ENCODE results near the gene GJB5. TPM values are rescaled to one million over a fixed set of nuclear protein-coding genes. Genes with fewer than 3 reads are reported as not detected.

GJB5 gene
- total and polyA plus RNA-seq, 2 donors (not counting 1 experiment from before 2014, with no cell fraction given): not detected

DNA sequence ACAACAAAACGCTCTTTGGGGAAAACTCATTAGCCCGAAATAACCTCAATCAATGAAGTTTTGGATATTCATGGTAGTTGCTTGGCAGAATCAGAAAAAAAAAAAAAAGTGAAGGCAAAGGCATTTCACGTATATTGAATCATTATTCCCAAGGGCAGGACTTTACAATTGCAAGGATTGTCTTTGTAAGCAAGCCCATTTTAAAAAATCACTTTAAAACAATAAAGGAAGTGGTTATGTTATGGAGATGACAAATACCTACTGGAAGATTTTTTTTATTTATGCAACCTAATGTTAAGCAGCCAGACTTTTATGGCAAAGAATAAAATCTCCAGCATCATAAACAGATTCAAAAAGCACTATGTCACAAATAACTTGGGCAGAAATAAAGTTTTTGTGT, 14.0 kb downstream of the GJB5 start:
- intact Hi-C loops (cut with micrococcal nuclease): no loop called here
- ATAC-seq (ENCODE audit: low read depth) (no peak), DNase-seq (no peak)
- no peak overlapping the region for H3K4me2 ChIP-seq (replicated peaks; ENCODE audit: low read depth, low read length, poor library complexity, severe bottlenecking)
- H3K9ac ChIP-seq (ENCODE audit: low read length): no peak overlapping the region
- POLR2A ChIA-PET: no interaction called here
- Mint-ChIP-seq H3K27me3 (peaks cover 5% of the 10 kb centered on the region), H3K27ac (no peak overlapping the region), H3K4me1 (no peaks in the 10 kb centered on the region), H3K9me3 (ENCODE audit: insufficient read depth) (no peaks in the 10 kb centered on the region), H3K4me3 (no peak overlapping the region)
- TF ChIP-seq, protein P1, sequence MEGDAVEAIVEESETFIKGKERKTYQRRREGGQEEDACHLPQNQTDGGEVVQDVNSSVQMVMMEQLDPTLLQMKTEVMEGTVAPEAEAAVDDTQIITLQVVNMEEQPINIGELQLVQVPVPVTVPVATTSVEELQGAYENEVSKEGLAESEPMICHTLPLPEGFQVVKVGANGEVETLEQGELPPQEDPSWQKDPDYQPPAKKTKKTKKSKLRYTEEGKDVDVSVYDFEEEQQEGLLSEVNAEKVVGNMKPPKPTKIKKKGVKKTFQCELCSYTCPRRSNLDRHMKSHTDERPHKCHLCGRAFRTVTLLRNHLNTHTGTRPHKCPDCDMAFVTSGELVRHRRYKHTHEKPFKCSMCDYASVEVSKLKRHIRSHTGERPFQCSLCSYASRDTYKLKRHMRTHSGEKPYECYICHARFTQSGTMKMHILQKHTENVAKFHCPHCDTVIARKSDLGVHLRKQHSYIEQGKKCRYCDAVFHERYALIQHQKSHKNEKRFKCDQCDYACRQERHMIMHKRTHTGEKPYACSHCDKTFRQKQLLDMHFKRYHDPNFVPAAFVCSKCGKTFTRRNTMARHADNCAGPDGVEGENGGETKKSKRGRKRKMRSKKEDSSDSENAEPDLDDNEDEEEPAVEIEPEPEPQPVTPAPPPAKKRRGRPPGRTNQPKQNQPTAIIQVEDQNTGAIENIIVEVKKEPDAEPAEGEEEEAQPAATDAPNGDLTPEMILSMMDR (IDR thresholded peaks at IDR 0.05): no peak
- no peak for TF ChIP-seq EZH2 (IDR thresholded peaks at IDR 0.05; ENCODE audit: borderline replicate concordance, insufficient read depth, low read depth, low read length, poor library complexity, severe bottlenecking)
- no peaks in the 10 kb centered on the region for H3K79me2 ChIP-seq (ENCODE audit: control insufficient read depth, insufficient read depth, low read length)
- H2AFZ ChIP-seq (ENCODE audit: insufficient read depth, low read depth, low read length, poor library complexity, severe bottlenecking): no peak overlapping the region
- WGBS (ENCODE audit: insufficient coverage): no CpG with 5 or more reads among the region's 3 CpGs
- no peaks in the 10 kb centered on the region for H3K9me3 ChIP-seq (ENCODE audit: control extremely low read depth in 1 of 3, control insufficient read depth in 2 of 3, insufficient read depth in 1 of 3, low read length in 2 of 3)
- CTCF ChIA-PET: no interaction called here
- no peaks in the 10 kb centered on the region for H4K20me1 ChIP-seq (ENCODE audit: control insufficient read depth, insufficient read depth, low read length, poor library complexity, severe bottlenecking)
- H3K36me3 ChIP-seq (replicated peaks in 1 of 2; ENCODE audit: control extremely low read depth in 1 of 2, control insufficient read depth in 1 of 2, extremely low read depth in 1 of 2, insufficient read depth in 2 of 2, low read length in 1 of 2): no peaks in the 10 kb centered on the region
- no peak overlapping the region for H3K27ac ChIP-seq (ENCODE audit: low read length in 2 of 2)
- no peaks in the 10 kb centered on the region for H3K4me1 ChIP-seq (ENCODE audit: control insufficient read depth in 2 of 2, insufficient read depth in 2 of 2, low read length in 2 of 2)
- no peak overlapping the region for H3K4me3 ChIP-seq (ENCODE audit: control extremely low read depth in 1 of 5, extremely low read depth in 1 of 5, insufficient read depth in 1 of 5, low read depth in 2 of 5, low read length in 4 of 5)
- peaks cover 0 to 3% (median 1%) of the 10 kb centered on the region in 4 experiments for H3K27me3 ChIP-seq (replicated peaks in 1 of 4; ENCODE audit: control extremely low read depth in 1 of 4, control insufficient read depth in 3 of 4, insufficient read depth in 4 of 4, low read length in 3 of 4)

DNA sequence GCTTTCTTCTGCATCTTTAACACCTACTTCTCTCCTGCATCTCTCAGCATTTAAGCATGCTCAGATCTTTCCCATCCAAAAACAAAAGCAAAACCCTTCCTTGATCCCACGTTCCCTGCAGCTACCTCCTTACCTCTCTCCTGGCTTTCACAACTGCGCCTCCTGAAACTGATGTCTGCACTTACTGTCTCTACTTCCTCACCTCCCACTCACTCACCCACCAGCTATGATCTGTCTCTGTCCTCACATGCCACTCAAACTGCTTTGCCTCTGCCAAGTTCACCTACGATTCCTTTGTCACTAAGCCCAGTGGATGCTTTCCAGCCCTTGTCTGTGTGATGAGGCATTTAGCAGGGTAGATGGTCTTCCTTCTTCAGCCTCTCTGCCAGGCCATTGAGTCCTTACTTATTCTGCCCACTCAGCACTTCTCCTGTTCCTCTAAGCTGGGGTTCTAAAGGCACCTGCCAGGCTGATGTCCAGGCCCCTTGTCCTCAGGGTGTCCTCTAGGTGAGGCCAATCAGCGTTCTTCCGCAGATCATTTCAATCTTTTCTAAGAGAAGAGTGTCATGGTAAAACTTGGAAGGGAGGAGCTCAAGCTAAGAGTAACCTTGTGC, 16.2 kb downstream of the GJB5 start:
- no peak for TF ChIP-seq EZH2 (IDR thresholded peaks at IDR 0.05; ENCODE audit: borderline replicate concordance, insufficient read depth, low read depth, low read length, poor library complexity, severe bottlenecking)
- TF ChIP-seq, protein P1 (IDR thresholded peaks at IDR 0.05): no peak
- Histone ChIP-seq H3K9ac (ENCODE audit: low read length) (no peak overlapping the region), H3K9me3 (ENCODE audit: control extremely low read depth in 1 of 3, control insufficient read depth in 2 of 3, insufficient read depth in 1 of 3, low read length in 2 of 3) (no peaks in the 10 kb centered on the region), H3K4me2 (replicated peaks; ENCODE audit: low read depth, low read length, poor library complexity, severe bottlenecking) (no peak overlapping the region), H3K4me1 (ENCODE audit: control insufficient read depth in 2 of 2, insufficient read depth in 2 of 2, low read length in 2 of 2) (no peaks in the 10 kb centered on the region), H3K36me3 (replicated peaks in 1 of 2; ENCODE audit: control extremely low read depth in 1 of 2, control insufficient read depth in 1 of 2, extremely low read depth in 1 of 2, insufficient read depth in 2 of 2, low read length in 1 of 2) (no peaks in the 10 kb centered on the region), H3K27me3 (replicated peaks in 1 of 4; ENCODE audit: control extremely low read depth in 1 of 4, control insufficient read depth in 3 of 4, insufficient read depth in 4 of 4, low read length in 3 of 4) (peaks cover 0 to 3% (median 1%) of the 10 kb centered on the region in 4 experiments), H2AFZ (ENCODE audit: insufficient read depth, low read depth, low read length, poor library complexity, severe bottlenecking) (no peak overlapping the region), H3K4me3 (ENCODE audit: control extremely low read depth in 1 of 5, extremely low read depth in 1 of 5, insufficient read depth in 1 of 5, low read depth in 2 of 5, low read length in 4 of 5) (no peak overlapping the region), H3K79me2 (ENCODE audit: control insufficient read depth, insufficient read depth, low read length) (no peaks in the 10 kb centered on the region), H4K20me1 (ENCODE audit: control insufficient read depth, insufficient read depth, low read length, poor library complexity, severe bottlenecking) (no peaks in the 10 kb centered on the region), H3K27ac (ENCODE audit: low read length in 2 of 2) (no peak overlapping the region)
- no peaks in the 10 kb centered on the region for H3K9me3 Mint-ChIP-seq (ENCODE audit: insufficient read depth)
- H3K4me3 Mint-ChIP-seq: no peak overlapping the region
- ChIA-PET CTCF (interaction anchor here (0.9 kb wide), 1 partner anchor 10 kb away, joined by 3 read pairs; the partner anchor contains the start of gene GJB3), POLR2A (no interaction called here)
- DNase-seq (no peak), ATAC-seq (ENCODE audit: low read depth) (no peak)
- H3K27me3 Mint-ChIP-seq: peaks cover 5% of the 10 kb centered on the region
- intact Hi-C loops (cut with micrococcal nuclease): no loop called here
- no peak overlapping the region for H3K27ac Mint-ChIP-seq
- no peaks in the 10 kb centered on the region for H3K4me1 Mint-ChIP-seq
- WGBS (ENCODE audit: insufficient coverage): 92% methylated on average over 5 of the region's 5 CpGs

Measured in B cell (primary cell).